ENCODE data around the gene STC2. TPM values are rescaled to one million over a fixed set of nuclear protein-coding genes. Genes with fewer than 3 reads are reported as not detected.

STC2 gene
- polyA plus RNA-seq (2011; rRNA removed) (30.8 and 46.1 TPM in 2 replicates), polyA plus RNA-seq (2017; fragmentation: RNase III; extraction: RNeasy Plus Mini Kit Qiagen cat#74134 plus additional on column Dnase treatment) (45.2 to 66.9 TPM (median 52.3 TPM) in 3 replicates), polyA minus RNA-seq (2011; rRNA and poly(A)+ RNA removed) (23.0 and 41.0 TPM in 2 replicates)
- polyA plus RNA-seq (2012; cell fraction: cytosol; rRNA removed): 19.1 and 31.4 TPM in 2 replicates
- 39.8 and 46.9 TPM in 2 replicates for polyA plus RNA-seq (2012; cell fraction: nucleus; rRNA removed)

- Histone ChIP-seq H3K4me3 (peak within 1 kb of the TSS; percentile 87), H3K9me3 (no peaks in the 10 kb centered on the region), H3K4me1 (peaks cover 20% of the 10 kb centered on the region), H3K4me2 (peak within 1 kb of the TSS; percentile 86), H3K27ac (peak within 1 kb of the TSS; percentile 88 to 97)
- ATAC-seq (peak; percentile 76 to 85), DNase-seq (ENCODE audit: low read depth in 1 of 2, low spot score in 1 of 2) (peak; percentile 91 to 97), FAIRE-seq (no peak)
- ChIA-PET POLR2A (interaction anchor here (0.6 to 2.6 kb wide), 14 partner anchors 9 to 557 kb away, joined by 3 to 23 read pairs (median 5); partner anchors contain the start of genes BOD1 and DUSP1), CTCF (interaction anchor here (1.0 to 9.5 kb wide), 10 partner anchors 8 to 989 kb away, joined by 3 to 129 read pairs (median 4); partner anchors contain the start of gene BOD1)
- under 1% methylated on average over 36 of the region's 72 CpGs for WGBS (ENCODE audit: missing lambda C conversion rate)
- TF ChIP-seq RCOR1 (IDR thresholded peaks at IDR 0.05; ENCODE audit: low read depth, low read length) (no peak), MAFK (IDR thresholded peaks at IDR 0.05; ENCODE audit: partially characterized antibody) (no peak), EP300 (IDR thresholded peaks at IDR 0.05) (no peak), MYC (IDR thresholded peaks at IDR 0.05; ENCODE audit: borderline replicate concordance, low read length) (no peak), RFX5 (IDR thresholded peaks at IDR 0.05) (no peak), CBX2 (IDR thresholded peaks at IDR 0.05; ENCODE audit: borderline replicate concordance, low read depth) (no peak), BHLHE40 (IDR thresholded peaks at IDR 0.05; ENCODE audit: low read depth, low read length) (no peak), POLR2AphosphoS2 (conservative IDR thresholded peaks at IDR 0.05; ENCODE audit: low read length) (no peak), HDAC2 (IDR thresholded peaks at IDR 0.05) (no peak), TP53 (CRISPR knock-in tag; IDR thresholded peaks at IDR 0.05) (no peak), HOXB13 (CRISPR knock-in tag; IDR thresholded peaks at IDR 0.05; ENCODE audit: low read depth) (no peak), ATOH8 (CRISPR knock-in tag; IDR thresholded peaks at IDR 0.05; ENCODE audit: low read depth) (no peak), HES2 (IDR thresholded peaks at IDR 0.05) (no peak), KDM1A (IDR thresholded peaks at IDR 0.05; ENCODE audit: low read depth) (no peak), NPAS2 (CRISPR knock-in tag; IDR thresholded peaks at IDR 0.05; ENCODE audit: borderline replicate concordance) (no peak), CEBPB (IDR thresholded peaks at IDR 0.05) (no peak), E2F6 (IDR thresholded peaks at IDR 0.05; ENCODE audit: borderline replicate concordance, low read depth) (peak; percentile 60), NR3C1 (IDR thresholded peaks at IDR 0.05) (no peak), CBX8 (IDR thresholded peaks at IDR 0.05) (no peak), PBX3 (IDR thresholded peaks at IDR 0.05) (no peak), ZNF302 (CRISPR knock-in tag; IDR thresholded peaks at IDR 0.05) (no peak), JUN (IDR thresholded peaks at IDR 0.05) (peak in 1 of 2 experiments; percentile 79; a peak in 3 of 5 replicates), ESRRA (IDR thresholded peaks at IDR 0.05; ENCODE audit: borderline replicate concordance, low read length) (no peak), HOXB5 (CRISPR knock-in tag; IDR thresholded peaks at IDR 0.05) (no peak), HOXA7 (CRISPR knock-in tag; IDR thresholded peaks at IDR 0.05) (no peak), ZSCAN20 (CRISPR knock-in tag; IDR thresholded peaks at IDR 0.05) (no peak), MAX (IDR thresholded peaks at IDR 0.05) (peak; percentile 72), ELK1 (IDR thresholded peaks at IDR 0.05; ENCODE audit: low read depth, low read length) (no peak), EHF (CRISPR knock-in tag; IDR thresholded peaks at IDR 0.05) (no peak), HEYL (CRISPR knock-in tag; IDR thresholded peaks at IDR 0.05) (no peak), ZC3H11A (IDR thresholded peaks at IDR 0.05) (no peak), CTCF (IDR thresholded peaks at IDR 0.05) (no peak), TFCP2L1 (CRISPR knock-in tag; IDR thresholded peaks at IDR 0.05) (no peak), ZFP36 (IDR thresholded peaks at IDR 0.05; ENCODE audit: borderline replicate concordance, partially characterized antibody) (no peak), CHD4 (IDR thresholded peaks at IDR 0.05; ENCODE audit: borderline replicate concordance) (no peak)
Observed at GRCh38 chr5:173327948-173328843, at the start of gene STC2. Gene STC2, minus strand, starts transcription at chr5:173328414. Its CDS starts 221 bp downstream, at chr5:173328193.

Measured in A549 (cell line).